Keratinocyte (primary cell): ENCODE data around the gene APOD. TPM values are rescaled to one million over a fixed set of nuclear protein-coding genes. Genes with fewer than 3 reads are reported as not detected.

Experiments used
- DNase-seq: peaks from one replicate; pipeline ENCODE4 v3.0.0-alpha.2; 2011; ENCODE audit warnings: low read depth, missing footprints, low spot score
- FAIRE-seq: peaks from 2 replicates; lab custom pipeline; 2011; peaks lifted over from hg19 to GRCh38; lab: Jason Lieb, UNC
- H2AFZ ChIP-seq: 2 replicates; pipeline ENCODE4 v1.6.0; 2012; ENCODE audit warnings: low read length, control low read depth, inconsistent platforms; ENCODE audit not compliant: control insufficient read depth
- H3K27ac ChIP-seq: 2 replicates; pipeline ENCODE4 v1.5.1; 2011; ENCODE audit warnings: low read length; ENCODE audit not compliant: control insufficient read depth, insufficient read depth
- H3K27me3 ChIP-seq: 3 replicates; pipeline ENCODE4 v1.6.0; 2011; ENCODE audit warnings: low read length; ENCODE audit not compliant: control insufficient read depth, insufficient read depth; ENCODE audit errors: extremely low read depth
- H3K36me3 ChIP-seq, 2 experiments: 2 replicates in 1 of 2; 3 replicates in 1 of 2; pipeline ENCODE4 v1.5.1; 2011; ENCODE audit warnings: low read length in 2 of 2, mild to moderate bottlenecking in 1 of 2; ENCODE audit not compliant: control insufficient read depth in 2 of 2, insufficient read depth in 2 of 2; ENCODE audit errors: extremely low read depth in 1 of 2
- H3K4me1 ChIP-seq: 3 replicates; pipeline ENCODE4 v1.5.1; 2011; ENCODE audit warnings: low read length; ENCODE audit not compliant: control insufficient read depth, insufficient read depth; ENCODE audit errors: extremely low read depth
- H3K4me2 ChIP-seq: 3 replicates; pipeline ENCODE4 v1.6.0; 2011; ENCODE audit warnings: low read depth, low read length; ENCODE audit not compliant: control insufficient read depth, insufficient read depth; ENCODE audit errors: extremely low read depth
- H3K4me3 ChIP-seq, 3 experiments: fragments of 200-600 bp in 1 of 3; sonication (generic) in 1 of 3; 2 replicates in 2 of 3; 3 replicates in 1 of 3; pipeline ENCODE4 v1.5.1; 2011 to 2016; ENCODE audit warnings: low read length in 3 of 3, mild to moderate bottlenecking in 3 of 3, control low read depth in 2 of 3, inconsistent platforms in 1 of 3, low read depth in 1 of 3, mixed read lengths in 1 of 3, mixed run types in 1 of 3, moderate library complexity in 1 of 3; ENCODE audit not compliant: control insufficient read depth in 2 of 3, insufficient read depth in 2 of 3; ENCODE audit errors: extremely low read depth in 1 of 3
- H3K79me2 ChIP-seq: 2 replicates; pipeline ENCODE4 v1.6.0; 2012; ENCODE audit warnings: low read length; ENCODE audit not compliant: control insufficient read depth, insufficient read depth
- H3K9ac ChIP-seq: 3 replicates; pipeline ENCODE4 v1.6.0; 2011; ENCODE audit warnings: low read length; ENCODE audit not compliant: control insufficient read depth, insufficient read depth; ENCODE audit errors: extremely low read depth
- H3K9me1 ChIP-seq: 3 replicates; pipeline ENCODE4 v1.6.0; 2011; ENCODE audit warnings: low read length; ENCODE audit not compliant: control insufficient read depth, insufficient read depth; ENCODE audit errors: extremely low read depth
- H3K9me3 ChIP-seq: 2 replicates; pipeline ENCODE4 v1.5.1; 2012; ENCODE audit warnings: low read depth, low read length; ENCODE audit not compliant: control insufficient read depth
- H4K20me1 ChIP-seq: 3 replicates; pipeline ENCODE4 v1.6.0; 2011; ENCODE audit warnings: low read length; ENCODE audit not compliant: control insufficient read depth, insufficient read depth; ENCODE audit errors: extremely low read depth
- EZH2 ChIP-seq: IDR thresholded peaks from one replicate; pipeline ENCODE4 v1.6.1; 2012; ENCODE audit warnings: inconsistent platforms, mild to moderate bottlenecking, low read length, moderate library complexity
- dilution Hi-C: fragments of 300-500 bp; cut with MboI; formaldehyde crosslinking; loops from one replicate; pipeline ENCODE4 v1.7.0; 2020; ENCODE audit warnings: low sequenced_read_pairs; ENCODE audit not compliant: extremely low pct_ligation_motif_present
- polyA plus RNA-seq, 5 experiments: library from polyadenylated mRNA; depleted of rRNA in 3 of 5; stranded (reverse) in 3 of 5; stranded (forward) in 1 of 5; unstranded in 1 of 5; fragments of >200 nt; gene quantifications; 1 replicate in 1 of 5; 2 replicates in 3 of 5; 3 replicates in 1 of 5; pipeline versions ENCODE4 v1.2.1 to v1.2.3, GENCODE V29; 2011 to 2012; ENCODE audit warnings: missing spikeins in 2 of 5, low read depth in 1 of 5, low replicate concordance in 1 of 5
- TF ChIP-seq, protein P1 (sequence below), 3 experiments: IDR thresholded peaks in 1 of 3; conservative IDR thresholded peaks in 1 of 3; optimal IDR thresholded peaks in 1 of 3; 2 replicates in 2 of 3; 3 replicates in 1 of 3; pipeline versions ENCODE3 to v1.5.1; 2011; ENCODE audit warnings: low read length in 3 of 3, mild to moderate bottlenecking in 3 of 3, moderate library complexity in 2 of 3, control low read depth in 1 of 3, inconsistent platforms in 1 of 3; ENCODE audit not compliant: insufficient read depth in 2 of 3; ENCODE audit errors: extremely low read depth in 1 of 3

The APOD gene
- polyA plus RNA-seq, 1 donor (not counting 4 experiments of a cell fraction or from before 2014, with no cell fraction given) = not detected

DNA sequence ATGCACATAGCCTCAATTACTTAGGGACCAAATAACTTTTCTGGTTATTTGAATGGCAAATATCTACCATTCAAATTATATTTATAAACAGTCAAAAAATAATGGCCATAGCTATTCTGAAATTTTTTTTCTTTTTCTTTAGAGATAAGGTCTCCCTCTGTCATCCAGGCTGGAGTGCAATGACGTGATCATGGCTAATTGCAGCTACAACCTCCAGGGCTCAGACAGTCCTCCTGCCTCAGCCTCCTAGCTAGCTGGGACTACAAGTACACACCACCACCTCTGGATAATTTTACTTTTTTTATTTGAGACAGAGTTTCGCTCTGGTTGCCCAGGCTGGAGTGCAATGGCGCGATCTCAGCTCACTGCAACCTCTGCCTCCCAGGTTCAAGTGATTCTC is 57.2 kb downstream of the APOD start:
- dilution Hi-C loops = no loop called here
- DNase-seq = no peak
- H3K27me3 ChIP-seq = no peaks in the 10 kb centered on the region
- H3K36me3 ChIP-seq = peaks cover 0 to 2% of the 10 kb centered on the region in 2 experiments
- no peak overlapping the region for H3K9ac ChIP-seq
- H3K4me1 ChIP-seq = no peaks in the 10 kb centered on the region
- TF ChIP-seq EZH2 = no peak
- TF ChIP-seq, protein P1, sequence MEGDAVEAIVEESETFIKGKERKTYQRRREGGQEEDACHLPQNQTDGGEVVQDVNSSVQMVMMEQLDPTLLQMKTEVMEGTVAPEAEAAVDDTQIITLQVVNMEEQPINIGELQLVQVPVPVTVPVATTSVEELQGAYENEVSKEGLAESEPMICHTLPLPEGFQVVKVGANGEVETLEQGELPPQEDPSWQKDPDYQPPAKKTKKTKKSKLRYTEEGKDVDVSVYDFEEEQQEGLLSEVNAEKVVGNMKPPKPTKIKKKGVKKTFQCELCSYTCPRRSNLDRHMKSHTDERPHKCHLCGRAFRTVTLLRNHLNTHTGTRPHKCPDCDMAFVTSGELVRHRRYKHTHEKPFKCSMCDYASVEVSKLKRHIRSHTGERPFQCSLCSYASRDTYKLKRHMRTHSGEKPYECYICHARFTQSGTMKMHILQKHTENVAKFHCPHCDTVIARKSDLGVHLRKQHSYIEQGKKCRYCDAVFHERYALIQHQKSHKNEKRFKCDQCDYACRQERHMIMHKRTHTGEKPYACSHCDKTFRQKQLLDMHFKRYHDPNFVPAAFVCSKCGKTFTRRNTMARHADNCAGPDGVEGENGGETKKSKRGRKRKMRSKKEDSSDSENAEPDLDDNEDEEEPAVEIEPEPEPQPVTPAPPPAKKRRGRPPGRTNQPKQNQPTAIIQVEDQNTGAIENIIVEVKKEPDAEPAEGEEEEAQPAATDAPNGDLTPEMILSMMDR (optimal IDR thresholded peaks at IDR 0.05 in 1 of 3, IDR thresholded peaks at IDR 0.05 in 1 of 3, conservative IDR thresholded peaks at IDR 0.05 in 1 of 3; ENCODE audit: extremely low read depth in 1 of 3, insufficient read depth in 2 of 3, low read length in 3 of 3) = no peak
- no peak for FAIRE-seq
- no peak overlapping the region for H3K27ac ChIP-seq
- H4K20me1 ChIP-seq = no peaks in the 10 kb centered on the region
- H2AFZ ChIP-seq = no peak overlapping the region
- no peaks in the 10 kb centered on the region for H3K9me3 ChIP-seq
- H3K4me3 ChIP-seq = no peak overlapping the region
- H3K79me2 ChIP-seq = peaks cover 3% of the 10 kb centered on the region
- H3K9me1 ChIP-seq = no peaks in the 10 kb centered on the region
- H3K4me2 ChIP-seq = no peak overlapping the region

DNA sequence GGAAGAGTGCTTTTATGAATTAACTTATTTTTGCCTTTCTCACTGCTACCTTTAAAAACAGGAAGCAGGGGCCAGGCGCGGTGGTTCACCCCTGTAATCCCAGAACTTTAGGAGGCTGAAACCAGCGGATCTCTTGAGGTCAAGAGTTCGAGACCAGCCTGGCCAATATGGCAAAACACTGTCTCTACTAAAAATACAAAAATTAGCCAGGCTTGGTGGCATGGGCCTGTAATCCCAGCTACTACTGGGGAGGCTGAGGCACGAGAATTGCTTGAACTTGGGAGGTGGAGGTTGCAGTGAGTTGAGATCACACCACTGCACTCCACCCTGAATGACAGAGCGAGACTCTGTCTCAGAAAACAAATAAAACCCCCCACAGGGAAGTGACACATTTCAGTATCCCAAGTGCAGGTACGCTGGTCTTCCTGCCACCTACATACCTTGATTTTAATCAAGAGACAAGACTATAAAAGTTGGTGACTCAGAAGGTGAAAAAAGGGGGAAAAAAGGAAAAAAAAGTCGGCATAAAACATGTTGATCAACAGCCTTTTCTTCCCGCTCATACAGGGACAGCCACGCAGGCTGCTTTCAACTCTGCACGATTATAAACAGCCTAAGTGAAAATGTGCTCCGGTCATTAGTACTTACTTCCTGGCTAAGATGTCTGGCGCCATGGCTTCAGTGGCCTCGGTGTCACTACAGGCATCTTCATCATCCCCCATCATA is 59.4 kb downstream of the APOD start:
- Histone ChIP-seq H3K4me2 (no peak overlapping the region), H4K20me1 (no peaks in the 10 kb centered on the region), H2AFZ (no peak overlapping the region), H3K4me3 (no peak overlapping the region), H3K9ac (no peak overlapping the region), H3K36me3 (peaks cover 0 to 2% of the 10 kb centered on the region in 2 experiments), H3K79me2 (no peaks in the 10 kb centered on the region), H3K27me3 (no peaks in the 10 kb centered on the region), H3K9me1 (no peaks in the 10 kb centered on the region), H3K27ac (no peak overlapping the region), H3K4me1 (no peaks in the 10 kb centered on the region), H3K9me3 (no peaks in the 10 kb centered on the region)
- FAIRE-seq (no peak), DNase-seq (no peak)
- no peak for TF ChIP-seq EZH2
- TF ChIP-seq, protein P1 (optimal IDR thresholded peaks at IDR 0.05 in 1 of 3, IDR thresholded peaks at IDR 0.05 in 1 of 3, conservative IDR thresholded peaks at IDR 0.05 in 1 of 3; ENCODE audit: extremely low read depth in 1 of 3, insufficient read depth in 2 of 3, low read length in 3 of 3) = no peak
- dilution Hi-C loops = no loop called here
